HCT116 (cell line): Measurements from ENCODE around the gene PNPO. TPM values are rescaled to one million over a fixed set of nuclear protein-coding genes. Genes with fewer than 3 reads are reported as not detected.

Experiments used
- ATAC-seq: fragments of 200-7000 bp; cut with Tn5 transposase; 2 replicates; pipeline ENCODE4 v1.9.1; 2020; ENCODE audit warnings: mild to moderate bottlenecking, moderate library complexity
- BruUV-seq: library from RNA; stranded (reverse); fragments of 400-500 nt; replicated peaks from 2 replicates; lab custom pipeline; 2021; lab: Mats Ljungman, UMichigan
- CTCF ChIA-PET: fragments of 300-600 bp; sonication (Branson Sonifier 250); formaldehyde crosslinking; loops from one replicate; lab custom pipeline; 2021; ENCODE audit warnings: antibody characterized with exemption; lab: Charles Lee
- POLR2A ChIA-PET: fragments of 300-600, 350-600 bp; sonication (Branson Sonifier 250); formaldehyde crosslinking; loops from one replicate; lab custom pipeline; 2021; ENCODE audit warnings: antibody characterized with exemption; lab: Charles Lee
- RAD21 ChIA-PET, 2 experiments: fragments of 300-600 bp; sonication (Branson Sonifier 250); formaldehyde crosslinking; loops; one replicate each; lab custom pipeline; 2023; ENCODE audit warnings: low total read pairs in 2 of 2; ENCODE audit not compliant: uncharacterized antibody in 2 of 2, unreplicated experiment in 2 of 2, low non-redundant PET in 1 of 2; lab: Charles Lee
- DNase-seq: peaks from one replicate; pipeline ENCODE4 v3.0.0-alpha.2; 2010; ENCODE audit warnings: low read depth, low spot score
- H2AFZ ChIP-seq: fragments of 200-600 bp; shearing (Covaris generic), sonication (generic); 2 replicates; pipeline ENCODE4 v1.6.1; 2017; ENCODE audit warnings: low read depth, mixed run types, mixed read lengths, antibody characterized with exemption, low read length; ENCODE audit not compliant: poor library complexity, severe bottlenecking
- H3K27ac ChIP-seq: 2 replicates; pipeline ENCODE4 v1.5.1; 2012; ENCODE audit warnings: low read depth, low read length
- H3K27me3 ChIP-seq: fragments of 200-600 bp; sonication (generic); 2 replicates; pipeline ENCODE4 v1.6.1; 2016; ENCODE audit warnings: mixed run types, low read length, mixed read lengths; ENCODE audit not compliant: insufficient read depth
- H3K36me3 ChIP-seq, 2 experiments: fragments of 200-500 bp in 1 of 2; fragments of 200-600 bp in 1 of 2; sonication (Bioruptor generic) in 1 of 2; sonication (generic) in 1 of 2; 2 replicates each; pipeline versions ENCODE4 v1.5.1 to v1.6.1; 2014 to 2016; ENCODE audit warnings: low read length in 2 of 2, inconsistent platforms in 1 of 2, mixed read lengths in 1 of 2, mixed run types in 1 of 2; ENCODE audit not compliant: insufficient read depth in 2 of 2, control insufficient read depth in 1 of 2
- H3K4me1 ChIP-seq, 2 experiments: fragments of 200-600 bp in 1 of 2; sonication (generic) in 1 of 2; 2 replicates each; pipeline versions ENCODE4 v1.5.1 to v1.6.1; 2012 to 2017; ENCODE audit warnings: low read length in 2 of 2, inconsistent platforms in 1 of 2, mild to moderate bottlenecking in 1 of 2, mixed read lengths in 1 of 2, mixed run types in 1 of 2, moderate library complexity in 1 of 2; ENCODE audit not compliant: insufficient read depth in 2 of 2, control insufficient read depth in 1 of 2
- H3K4me2 ChIP-seq: fragments of 200-600 bp; sonication (generic); 2 replicates; pipeline ENCODE4 v1.6.1; 2017; ENCODE audit warnings: mixed run types, low read length, mixed read lengths
- H3K4me3 ChIP-seq, 2 experiments: fragments of 200-600 bp in 1 of 2; sonication (generic) in 1 of 2; replicated peaks in 1 of 2; 2 replicates each; pipeline ENCODE4 v1.5.1; 2011 to 2016; ENCODE audit warnings: low read length in 2 of 2, control low read depth in 1 of 2, low read depth in 1 of 2, mild to moderate bottlenecking in 1 of 2, mixed read lengths in 1 of 2, mixed run types in 1 of 2
- H3K79me2 ChIP-seq: fragments of 200-600 bp; sonication (generic); 2 replicates; pipeline ENCODE4 v1.6.1; 2017; ENCODE audit warnings: mild to moderate bottlenecking, mixed run types, low read length, moderate library complexity, mixed read lengths; ENCODE audit not compliant: insufficient read depth
- H3K9ac ChIP-seq: fragments of 200-600 bp; sonication (generic); 2 replicates; pipeline ENCODE4 v1.6.1; 2016; ENCODE audit warnings: low read length, mixed read lengths
- H3K9me2 ChIP-seq: fragments of 200-600 bp; sonication (generic), shearing (Covaris generic); 2 replicates; pipeline ENCODE4 v1.6.1; 2017; ENCODE audit warnings: mixed run types, mild to moderate bottlenecking, moderate library complexity; ENCODE audit not compliant: insufficient read depth
- H3K9me3 ChIP-seq, 2 experiments: fragments of 200-500 bp in 1 of 2; fragments of 200-600 bp in 1 of 2; sonication (Bioruptor generic) in 1 of 2; sonication (generic) in 1 of 2; 2 replicates each; pipeline ENCODE4 v1.6.1; 2014 to 2017; ENCODE audit warnings: low read length in 2 of 2, mixed read lengths in 2 of 2, inconsistent platforms in 1 of 2, low read depth in 1 of 2, mild to moderate bottlenecking in 1 of 2, mixed run types in 1 of 2, moderate library complexity in 1 of 2; ENCODE audit not compliant: control insufficient read depth in 1 of 2, insufficient read depth in 1 of 2
- H4K20me1 ChIP-seq: fragments of 200-600 bp; sonication (generic), shearing (Covaris generic); 2 replicates; pipeline ENCODE4 v1.6.1; 2017; ENCODE audit warnings: mixed run types, mild to moderate bottlenecking, moderate library complexity; ENCODE audit not compliant: insufficient read depth
- CBX3 ChIP-seq: IDR thresholded peaks from 2 replicates; pipeline ENCODE4 v1.6.1; 2012; ENCODE audit warnings: low read depth
- CTCF ChIP-seq, 3 experiments: fragments of 200-600 bp in 1 of 3; sonication (generic) in 1 of 3; IDR thresholded peaks in 2 of 3; conservative IDR thresholded peaks in 1 of 3; 2 replicates each; pipeline ENCODE4 v1.5.1; 2012 to 2017; ENCODE audit warnings: low read depth in 2 of 3, low read length in 2 of 3, antibody characterized with exemption in 1 of 3, borderline replicate concordance in 1 of 3, control low read depth in 1 of 3, mild to moderate bottlenecking in 1 of 3, mixed read lengths in 1 of 3, mixed run types in 1 of 3, moderate library complexity in 1 of 3; ENCODE audit not compliant: insufficient read depth in 1 of 3
- EZH2 ChIP-seq: fragments of 200-600 bp; sonication (generic); IDR thresholded peaks from 2 replicates; pipeline ENCODE4 v1.6.1; 2017; ENCODE audit warnings: antibody characterized with exemption, mixed run types
- SP1 ChIP-seq: IDR thresholded peaks from 2 replicates; pipeline ENCODE4 v1.6.1; 2012; ENCODE audit warnings: low read depth
- SRF ChIP-seq: IDR thresholded peaks from 2 replicates; pipeline ENCODE4 v1.6.1; 2012; ENCODE audit warnings: low read depth
- ZNF274 ChIP-seq: fragments of 200-500 bp; sonication (Bioruptor generic); IDR thresholded peaks from 2 replicates; pipeline ENCODE4 v1.6.1; 2014; ENCODE audit warnings: mild to moderate bottlenecking, low read depth, low read length, inconsistent platforms
- intact Hi-C: fragments of 100-400 bp; cut with micrococcal nuclease; formaldehyde crosslinking; loops from 2 replicates; pipeline ENCODE4 v1.10.0; 2022
- total RNA-seq: library from RNA; stranded (reverse); gene quantifications from one replicate; pipeline ENCODE4 v1.2.1, GENCODE V29; 2021; ENCODE audit not compliant: unreplicated experiment

PNPO gene
- total RNA-seq, 1 experiment from 2014 or later = 74.9 TPM

GRCh38 chr17:47953909-47954308, 12.5 kb downstream of the PNPO start:
- POLR2A ChIA-PET = interaction anchor here (1.4 kb wide), 1 partner anchor 17 kb away, joined by 5 read pairs; the partner anchor contains the start of gene CDK5RAP3
- peaks cover 51 to 71% of the 10 kb centered on the region in 2 experiments for H3K4me1 ChIP-seq
- no TSS peak for BruUV-seq

More at GRCh38 chr17:47953909-47954308, 12.5 kb downstream of the PNPO start:
- Histone ChIP-seq H3K36me3 (no peaks in the 10 kb centered on the region), H3K9me3 (no peaks in the 10 kb centered on the region), H3K4me3 (no peak overlapping the region), H3K9ac (no peak overlapping the region), H3K9me2 (no peaks in the 10 kb centered on the region), H4K20me1 (no peaks in the 10 kb centered on the region), H3K27me3 (no peaks in the 10 kb centered on the region), H2AFZ (no peak overlapping the region), H3K79me2 (no peaks in the 10 kb centered on the region), H3K4me2 (no peak overlapping the region), H3K27ac (no peak overlapping the region)
- RAD21 ChIA-PET = interaction anchor here in 1 of 2 experiments (0.6 kb wide), 1 partner anchor 184 kb away, joined by 3 read pairs; no protein-coding TSS in a partner anchor
- intact Hi-C loops = no loop called here
- ATAC-seq = peak; percentile 35; the same call in 1 of the 2 replicates
- peak in 2 of 3 experiments; percentile 30 to 44; a peak in 3 of 6 replicates for TF ChIP-seq CTCF (IDR thresholded peaks at IDR 0.05 in 2 of 3, conservative IDR thresholded peaks at IDR 0.05 in 1 of 3; ENCODE audit: borderline replicate concordance in 1 of 3, insufficient read depth in 1 of 3, low read depth in 2 of 3, low read length in 2 of 3)
- no peak for TF ChIP-seq SP1
- no peak for TF ChIP-seq ZNF274
- TF ChIP-seq EZH2 = no peak
- TF ChIP-seq SRF = no peak
- no peak for TF ChIP-seq CBX3
- no peak for DNase-seq
- CTCF ChIA-PET = interaction anchor here (1.0 to 4.2 kb wide), 3 partner anchors 12 to 65 kb away, joined by 3 to 32 read pairs (median 3); partner anchors contain the start of genes CDK5RAP3 and PNPO
